Keratinocyte (primary cell): Measurements from ENCODE around the gene RBX1. TPM values are rescaled to one million over a fixed set of nuclear protein-coding genes. Genes with fewer than 3 reads are reported as not detected.

Experiments used
- DNase-seq: peaks from one replicate; pipeline ENCODE4 v3.0.0-alpha.2; 2011; ENCODE audit warnings: low read depth, missing footprints, low spot score
- FAIRE-seq: peaks from 2 replicates; lab custom pipeline; 2011; peaks lifted over from hg19 to GRCh38; lab: Jason Lieb, UNC
- H2AFZ ChIP-seq: 2 replicates; pipeline ENCODE4 v1.6.0; 2012; ENCODE audit warnings: low read length, control low read depth, inconsistent platforms; ENCODE audit not compliant: control insufficient read depth
- H3K27ac ChIP-seq: 2 replicates; pipeline ENCODE4 v1.5.1; 2011; ENCODE audit warnings: low read length; ENCODE audit not compliant: control insufficient read depth, insufficient read depth
- H3K27me3 ChIP-seq: 3 replicates; pipeline ENCODE4 v1.6.0; 2011; ENCODE audit warnings: low read length; ENCODE audit not compliant: control insufficient read depth, insufficient read depth; ENCODE audit errors: extremely low read depth
- H3K36me3 ChIP-seq, 2 experiments: 2 replicates in 1 of 2; 3 replicates in 1 of 2; pipeline ENCODE4 v1.5.1; 2011; ENCODE audit warnings: low read length in 2 of 2, mild to moderate bottlenecking in 1 of 2; ENCODE audit not compliant: control insufficient read depth in 2 of 2, insufficient read depth in 2 of 2; ENCODE audit errors: extremely low read depth in 1 of 2
- H3K4me1 ChIP-seq: 3 replicates; pipeline ENCODE4 v1.5.1; 2011; ENCODE audit warnings: low read length; ENCODE audit not compliant: control insufficient read depth, insufficient read depth; ENCODE audit errors: extremely low read depth
- H3K4me2 ChIP-seq: 3 replicates; pipeline ENCODE4 v1.6.0; 2011; ENCODE audit warnings: low read depth, low read length; ENCODE audit not compliant: control insufficient read depth, insufficient read depth; ENCODE audit errors: extremely low read depth
- H3K4me3 ChIP-seq, 3 experiments: fragments of 200-600 bp in 1 of 3; sonication (generic) in 1 of 3; 2 replicates in 2 of 3; 3 replicates in 1 of 3; pipeline ENCODE4 v1.5.1; 2011 to 2016; ENCODE audit warnings: low read length in 3 of 3, mild to moderate bottlenecking in 3 of 3, control low read depth in 2 of 3, inconsistent platforms in 1 of 3, low read depth in 1 of 3, mixed read lengths in 1 of 3, mixed run types in 1 of 3, moderate library complexity in 1 of 3; ENCODE audit not compliant: control insufficient read depth in 2 of 3, insufficient read depth in 2 of 3; ENCODE audit errors: extremely low read depth in 1 of 3
- H3K79me2 ChIP-seq: 2 replicates; pipeline ENCODE4 v1.6.0; 2012; ENCODE audit warnings: low read length; ENCODE audit not compliant: control insufficient read depth, insufficient read depth
- H3K9ac ChIP-seq: 3 replicates; pipeline ENCODE4 v1.6.0; 2011; ENCODE audit warnings: low read length; ENCODE audit not compliant: control insufficient read depth, insufficient read depth; ENCODE audit errors: extremely low read depth
- H3K9me1 ChIP-seq: 3 replicates; pipeline ENCODE4 v1.6.0; 2011; ENCODE audit warnings: low read length; ENCODE audit not compliant: control insufficient read depth, insufficient read depth; ENCODE audit errors: extremely low read depth
- H3K9me3 ChIP-seq: 2 replicates; pipeline ENCODE4 v1.5.1; 2012; ENCODE audit warnings: low read depth, low read length; ENCODE audit not compliant: control insufficient read depth
- H4K20me1 ChIP-seq: 3 replicates; pipeline ENCODE4 v1.6.0; 2011; ENCODE audit warnings: low read length; ENCODE audit not compliant: control insufficient read depth, insufficient read depth; ENCODE audit errors: extremely low read depth
- EZH2 ChIP-seq: IDR thresholded peaks from one replicate; pipeline ENCODE4 v1.6.1; 2012; ENCODE audit warnings: inconsistent platforms, mild to moderate bottlenecking, low read length, moderate library complexity
- dilution Hi-C: fragments of 300-500 bp; cut with MboI; formaldehyde crosslinking; loops from one replicate; pipeline ENCODE4 v1.7.0; 2020; ENCODE audit warnings: low sequenced_read_pairs; ENCODE audit not compliant: extremely low pct_ligation_motif_present
- polyA plus RNA-seq, 5 experiments: library from polyadenylated mRNA; depleted of rRNA in 3 of 5; stranded (reverse) in 3 of 5; stranded (forward) in 1 of 5; unstranded in 1 of 5; fragments of >200 nt; gene quantifications; 1 replicate in 1 of 5; 2 replicates in 3 of 5; 3 replicates in 1 of 5; pipeline versions ENCODE4 v1.2.1 to v1.2.3, GENCODE V29; 2011 to 2012; ENCODE audit warnings: missing spikeins in 2 of 5, low read depth in 1 of 5, low replicate concordance in 1 of 5
- TF ChIP-seq, protein P1 (sequence below), 3 experiments: IDR thresholded peaks in 1 of 3; conservative IDR thresholded peaks in 1 of 3; optimal IDR thresholded peaks in 1 of 3; 2 replicates in 2 of 3; 3 replicates in 1 of 3; pipeline versions ENCODE3 to v1.5.1; 2011; ENCODE audit warnings: low read length in 3 of 3, mild to moderate bottlenecking in 3 of 3, moderate library complexity in 2 of 3, control low read depth in 1 of 3, inconsistent platforms in 1 of 3; ENCODE audit not compliant: insufficient read depth in 2 of 3; ENCODE audit errors: extremely low read depth in 1 of 3

RBX1 gene
- polyA plus RNA-seq, 1 donor (not counting 4 experiments of a cell fraction or from before 2014, with no cell fraction given) = 143 TPM

- Histone ChIP-seq H3K79me2 (no peaks in the 10 kb centered on the region), H3K27ac (no peak overlapping the region), H3K4me3 (no peak overlapping the region), H4K20me1 (no peaks in the 10 kb centered on the region), H3K9ac (no peak overlapping the region), H2AFZ (peak overlapping the region; percentile 42), H3K36me3 (peaks cover 24 to 25% of the 10 kb centered on the region in 2 experiments), H3K9me1 (no peaks in the 10 kb centered on the region), H3K27me3 (no peaks in the 10 kb centered on the region), H3K9me3 (no peaks in the 10 kb centered on the region), H3K4me1 (no peaks in the 10 kb centered on the region), H3K4me2 (no peak overlapping the region)
- FAIRE-seq (peak; percentile 67), DNase-seq (no peak)
- dilution Hi-C loops = no loop called here
- no peak for TF ChIP-seq EZH2
- TF ChIP-seq, protein P1, sequence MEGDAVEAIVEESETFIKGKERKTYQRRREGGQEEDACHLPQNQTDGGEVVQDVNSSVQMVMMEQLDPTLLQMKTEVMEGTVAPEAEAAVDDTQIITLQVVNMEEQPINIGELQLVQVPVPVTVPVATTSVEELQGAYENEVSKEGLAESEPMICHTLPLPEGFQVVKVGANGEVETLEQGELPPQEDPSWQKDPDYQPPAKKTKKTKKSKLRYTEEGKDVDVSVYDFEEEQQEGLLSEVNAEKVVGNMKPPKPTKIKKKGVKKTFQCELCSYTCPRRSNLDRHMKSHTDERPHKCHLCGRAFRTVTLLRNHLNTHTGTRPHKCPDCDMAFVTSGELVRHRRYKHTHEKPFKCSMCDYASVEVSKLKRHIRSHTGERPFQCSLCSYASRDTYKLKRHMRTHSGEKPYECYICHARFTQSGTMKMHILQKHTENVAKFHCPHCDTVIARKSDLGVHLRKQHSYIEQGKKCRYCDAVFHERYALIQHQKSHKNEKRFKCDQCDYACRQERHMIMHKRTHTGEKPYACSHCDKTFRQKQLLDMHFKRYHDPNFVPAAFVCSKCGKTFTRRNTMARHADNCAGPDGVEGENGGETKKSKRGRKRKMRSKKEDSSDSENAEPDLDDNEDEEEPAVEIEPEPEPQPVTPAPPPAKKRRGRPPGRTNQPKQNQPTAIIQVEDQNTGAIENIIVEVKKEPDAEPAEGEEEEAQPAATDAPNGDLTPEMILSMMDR (optimal IDR thresholded peaks at IDR 0.05 in 1 of 3, IDR thresholded peaks at IDR 0.05 in 1 of 3, conservative IDR thresholded peaks at IDR 0.05 in 1 of 3; ENCODE audit: extremely low read depth in 1 of 3, insufficient read depth in 2 of 3, low read length in 3 of 3) = peak in 2 of 3 experiments; percentile 51 to 66
Observed at GRCh38 chr22:40922484-40923303, 28.5 kb upstream of the RBX1 start.

DNA sequence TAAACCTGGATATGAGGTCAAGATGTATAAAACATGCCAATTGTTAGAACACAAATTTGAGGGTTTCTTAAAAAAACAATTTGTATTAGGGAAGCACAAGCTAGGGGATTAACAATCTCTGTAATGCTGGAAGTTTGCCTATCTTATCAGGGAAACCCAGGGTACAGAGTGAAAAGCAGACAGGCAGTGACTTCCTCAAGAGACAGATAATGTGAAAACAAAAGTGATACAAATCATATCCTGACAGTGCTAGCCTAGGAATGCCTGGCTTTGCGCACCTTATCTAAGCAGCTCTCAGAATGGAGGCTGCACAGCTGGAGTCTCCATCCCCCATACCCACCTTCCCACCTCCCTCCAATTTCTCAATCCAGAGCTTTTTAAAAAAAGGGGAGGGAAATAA lies 22.5 kb upstream of the RBX1 start:
- H3K79me2 ChIP-seq = no peaks in the 10 kb centered on the region
- H3K27ac ChIP-seq = no peak overlapping the region
- no peak overlapping the region for H3K9ac ChIP-seq
- no peak overlapping the region for H2AFZ ChIP-seq
- H3K9me1 ChIP-seq = no peaks in the 10 kb centered on the region
- DNase-seq (no peak), FAIRE-seq (no peak)
- H4K20me1 ChIP-seq = no peaks in the 10 kb centered on the region
- H3K4me2 ChIP-seq = no peak overlapping the region
- TF ChIP-seq, protein P1 (optimal IDR thresholded peaks at IDR 0.05 in 1 of 3, IDR thresholded peaks at IDR 0.05 in 1 of 3, conservative IDR thresholded peaks at IDR 0.05 in 1 of 3; ENCODE audit: extremely low read depth in 1 of 3, insufficient read depth in 2 of 3, low read length in 3 of 3) = no peak
- TF ChIP-seq EZH2 = no peak
- H3K27me3 ChIP-seq = no peaks in the 10 kb centered on the region
- H3K9me3 ChIP-seq = no peaks in the 10 kb centered on the region
- dilution Hi-C loops = no loop called here
- peaks cover 21 to 26% of the 10 kb centered on the region in 2 experiments for H3K36me3 ChIP-seq
- H3K4me3 ChIP-seq = no peak overlapping the region
- H3K4me1 ChIP-seq = no peaks in the 10 kb centered on the region
